Liver (tissue), 9 donors: ENCODE data around the gene JCAD. TPM values are rescaled to one million over a fixed set of nuclear protein-coding genes. Genes with fewer than 3 reads are reported as not detected.

Experiments
- DNase-seq: peaks from one replicate; pipeline ENCODE4 v3.0.0-alpha.2; 2017; ENCODE audit warnings: low spot score
- H3K27ac ChIP-seq, 2 donors: one replicate each; pipeline ENCODE4 v1.7.0; 2013; ENCODE audit warnings: inconsistent platforms in 2 of 2, low read length in 2 of 2, control low read depth in 1 of 2, low read depth in 1 of 2, mild to moderate bottlenecking in 1 of 2
- H3K27me3 ChIP-seq, 4 donors: one replicate each; pipeline versions ENCODE4 v1.6.1 to v1.7.0; 2013; ENCODE audit warnings: low read length in 3 of 4, inconsistent platforms in 1 of 4, mild to moderate bottlenecking in 1 of 4, moderate library complexity in 1 of 4; ENCODE audit not compliant: control insufficient read depth in 4 of 4, insufficient read depth in 4 of 4
- H3K36me3 ChIP-seq, 4 donors: one replicate each; pipeline versions ENCODE4 v1.6.1 to v1.7.0; 2013; ENCODE audit warnings: low read length in 3 of 4, mild to moderate bottlenecking in 3 of 4, low read depth in 1 of 4, moderate library complexity in 1 of 4; ENCODE audit not compliant: control insufficient read depth in 4 of 4, insufficient read depth in 3 of 4
- H3K4me1 ChIP-seq, 4 donors: one replicate each; pipeline versions ENCODE4 v1.6.1 to v1.7.0; 2013; ENCODE audit warnings: low read length in 3 of 4, mild to moderate bottlenecking in 3 of 4, moderate library complexity in 1 of 4; ENCODE audit not compliant: control insufficient read depth in 4 of 4, insufficient read depth in 4 of 4
- H3K4me3 ChIP-seq, 3 donors: one replicate each; pipeline versions ENCODE4 v1.6.1 to v1.7.0; 2013; ENCODE audit warnings: low read length in 3 of 3, control low read depth in 1 of 3, low read depth in 1 of 3, mild to moderate bottlenecking in 1 of 3
- H3K9ac ChIP-seq, 2 donors: one replicate each; pipeline ENCODE4 v1.7.0; 2013; ENCODE audit warnings: low read length in 2 of 2, mild to moderate bottlenecking in 2 of 2, moderate library complexity in 2 of 2, control low read depth in 1 of 2, low read depth in 1 of 2
- H3K9me3 ChIP-seq, 4 donors: one replicate each; pipeline versions ENCODE4 v1.6.1 to v1.7.0; 2013; ENCODE audit warnings: low read length in 3 of 4; ENCODE audit not compliant: control insufficient read depth in 4 of 4
- EGR1 ChIP-seq, 2 donors: IDR thresholded peaks; 2 replicates each; pipeline ENCODE4 v1.6.1; 2016 to 2018; ENCODE audit warnings: antibody characterized with exemption in 2 of 2, low read depth in 2 of 2
- FOXA1 ChIP-seq: IDR thresholded peaks from 2 replicates; pipeline ENCODE4 v1.6.1; 2016; ENCODE audit warnings: antibody characterized with exemption
- FOXA2 ChIP-seq: IDR thresholded peaks from 2 replicates; pipeline ENCODE4 v1.6.1; 2016; ENCODE audit warnings: antibody characterized with exemption
- GABPA ChIP-seq, 2 donors: IDR thresholded peaks in 1 of 2; conservative IDR thresholded peaks in 1 of 2; 2 replicates each; pipeline ENCODE4 v1.6.1; 2016; ENCODE audit warnings: antibody characterized with exemption in 2 of 2, mild to moderate bottlenecking in 1 of 2, moderate library complexity in 1 of 2
- HNF4A ChIP-seq, 2 donors: conservative IDR thresholded peaks; 2 replicates each; pipeline ENCODE4 v1.6.1; 2016; ENCODE audit warnings: antibody characterized with exemption in 2 of 2, mild to moderate bottlenecking in 2 of 2
- HNF4G ChIP-seq: IDR thresholded peaks from 2 replicates; pipeline ENCODE4 v1.6.1; 2016; ENCODE audit warnings: antibody characterized with exemption
- JUND ChIP-seq, 2 donors: IDR thresholded peaks; 2 replicates each; pipeline ENCODE4 v1.6.1; 2016; ENCODE audit warnings: antibody characterized with exemption in 2 of 2
- RXRA ChIP-seq, 2 donors: IDR thresholded peaks; 2 replicates each; pipeline ENCODE4 v1.6.1; 2017 to 2018; ENCODE audit warnings: antibody characterized with exemption in 2 of 2, mild to moderate bottlenecking in 1 of 2
- SP1 ChIP-seq: IDR thresholded peaks from 2 replicates; pipeline ENCODE4 v1.6.1; 2018; ENCODE audit warnings: antibody characterized with exemption, mild to moderate bottlenecking
- YY1 ChIP-seq: IDR thresholded peaks from 2 replicates; pipeline ENCODE4 v1.6.1; 2016; ENCODE audit warnings: antibody characterized with exemption, mild to moderate bottlenecking
- WGBS: extraction: QIAGEN DNeasy Blood & Tissue Kit; methylation state at CpG from one replicate; pipeline ENCODE4 v1.1.7; 2013; 5-methylcytosine and 5-hydroxymethylcytosine counted together
- polyA plus RNA-seq, 2 donors: library from polyadenylated mRNA; stranded (reverse) in 1 of 2; unstranded in 1 of 2; fragments of 200-250 nt in 1 of 2; fragments of >200 nt in 1 of 2; fragmentation: Nextera tagmentation in 1 of 2; extraction: Ambion mirVana in 1 of 2; gene quantifications; one replicate each; pipeline versions ENCODE4 v1.2.1 to v1.2.3, GENCODE V29; 2013 to 2015
- total RNA-seq, 2 donors: library from RNA; depleted of rRNA; stranded (reverse); fragments of >200 nt; gene quantifications; one replicate each; pipeline ENCODE4 v1.2.3, GENCODE V29; 2014
- TF ChIP-seq, protein P1 (sequence below): IDR thresholded peaks from 2 replicates; pipeline ENCODE4 v1.6.1; 2016; ENCODE audit warnings: antibody characterized with exemption, mild to moderate bottlenecking
- TF ChIP-seq, protein P2 (sequence below): fragments of 150-350 bp; IDR thresholded peaks from 2 replicates; pipeline ENCODE4 v1.5.1; 2017; ENCODE audit warnings: improper control_type of control experiment, low read depth, low read length; ENCODE audit not compliant: missing input control
- TF ChIP-seq, protein P3 (sequence below): IDR thresholded peaks from 2 replicates; pipeline ENCODE4 v1.6.1; 2016; ENCODE audit warnings: antibody characterized with exemption
- TF ChIP-seq, protein P4 (sequence below): IDR thresholded peaks from 2 replicates; pipeline ENCODE4 v1.6.1; 2016; ENCODE audit warnings: antibody characterized with exemption
- donor health status: healthy.
- donor health status: healthy.
- donor health status: healthy.
- donor health status: healthy.
- donor health status: healthy.

The JCAD gene
- total and polyA plus RNA-seq, 4 donors, result 0.77 to 3.2 (median 1.1) TPM

DNA sequence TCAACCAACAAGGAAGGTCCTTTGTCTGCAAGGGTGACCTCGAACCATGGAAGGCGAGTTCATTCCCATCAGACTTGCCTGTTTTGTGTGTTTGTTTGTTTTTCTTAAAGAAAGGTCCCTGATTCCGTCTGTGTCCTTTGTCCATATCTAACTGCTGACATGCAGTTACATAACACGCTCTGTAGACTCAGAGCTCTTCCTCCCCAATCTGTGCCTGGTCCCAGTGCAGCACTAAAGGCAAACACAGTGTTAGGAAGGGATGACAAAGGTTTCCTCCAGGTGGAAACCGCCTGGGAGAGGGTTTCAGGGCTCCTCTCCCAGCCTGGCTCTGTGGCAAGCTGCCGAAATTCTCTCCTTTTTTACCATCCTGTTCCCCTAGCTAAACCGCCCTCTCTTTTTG is 13.4 kb downstream of the JCAD start:
- TF ChIP-seq, protein P1, sequence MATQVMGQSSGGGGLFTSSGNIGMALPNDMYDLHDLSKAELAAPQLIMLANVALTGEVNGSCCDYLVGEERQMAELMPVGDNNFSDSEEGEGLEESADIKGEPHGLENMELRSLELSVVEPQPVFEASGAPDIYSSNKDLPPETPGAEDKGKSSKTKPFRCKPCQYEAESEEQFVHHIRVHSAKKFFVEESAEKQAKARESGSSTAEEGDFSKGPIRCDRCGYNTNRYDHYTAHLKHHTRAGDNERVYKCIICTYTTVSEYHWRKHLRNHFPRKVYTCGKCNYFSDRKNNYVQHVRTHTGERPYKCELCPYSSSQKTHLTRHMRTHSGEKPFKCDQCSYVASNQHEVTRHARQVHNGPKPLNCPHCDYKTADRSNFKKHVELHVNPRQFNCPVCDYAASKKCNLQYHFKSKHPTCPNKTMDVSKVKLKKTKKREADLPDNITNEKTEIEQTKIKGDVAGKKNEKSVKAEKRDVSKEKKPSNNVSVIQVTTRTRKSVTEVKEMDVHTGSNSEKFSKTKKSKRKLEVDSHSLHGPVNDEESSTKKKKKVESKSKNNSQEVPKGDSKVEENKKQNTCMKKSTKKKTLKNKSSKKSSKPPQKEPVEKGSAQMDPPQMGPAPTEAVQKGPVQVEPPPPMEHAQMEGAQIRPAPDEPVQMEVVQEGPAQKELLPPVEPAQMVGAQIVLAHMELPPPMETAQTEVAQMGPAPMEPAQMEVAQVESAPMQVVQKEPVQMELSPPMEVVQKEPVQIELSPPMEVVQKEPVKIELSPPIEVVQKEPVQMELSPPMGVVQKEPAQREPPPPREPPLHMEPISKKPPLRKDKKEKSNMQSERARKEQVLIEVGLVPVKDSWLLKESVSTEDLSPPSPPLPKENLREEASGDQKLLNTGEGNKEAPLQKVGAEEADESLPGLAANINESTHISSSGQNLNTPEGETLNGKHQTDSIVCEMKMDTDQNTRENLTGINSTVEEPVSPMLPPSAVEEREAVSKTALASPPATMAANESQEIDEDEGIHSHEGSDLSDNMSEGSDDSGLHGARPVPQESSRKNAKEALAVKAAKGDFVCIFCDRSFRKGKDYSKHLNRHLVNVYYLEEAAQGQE, result no peak
- TF ChIP-seq, protein P2, sequence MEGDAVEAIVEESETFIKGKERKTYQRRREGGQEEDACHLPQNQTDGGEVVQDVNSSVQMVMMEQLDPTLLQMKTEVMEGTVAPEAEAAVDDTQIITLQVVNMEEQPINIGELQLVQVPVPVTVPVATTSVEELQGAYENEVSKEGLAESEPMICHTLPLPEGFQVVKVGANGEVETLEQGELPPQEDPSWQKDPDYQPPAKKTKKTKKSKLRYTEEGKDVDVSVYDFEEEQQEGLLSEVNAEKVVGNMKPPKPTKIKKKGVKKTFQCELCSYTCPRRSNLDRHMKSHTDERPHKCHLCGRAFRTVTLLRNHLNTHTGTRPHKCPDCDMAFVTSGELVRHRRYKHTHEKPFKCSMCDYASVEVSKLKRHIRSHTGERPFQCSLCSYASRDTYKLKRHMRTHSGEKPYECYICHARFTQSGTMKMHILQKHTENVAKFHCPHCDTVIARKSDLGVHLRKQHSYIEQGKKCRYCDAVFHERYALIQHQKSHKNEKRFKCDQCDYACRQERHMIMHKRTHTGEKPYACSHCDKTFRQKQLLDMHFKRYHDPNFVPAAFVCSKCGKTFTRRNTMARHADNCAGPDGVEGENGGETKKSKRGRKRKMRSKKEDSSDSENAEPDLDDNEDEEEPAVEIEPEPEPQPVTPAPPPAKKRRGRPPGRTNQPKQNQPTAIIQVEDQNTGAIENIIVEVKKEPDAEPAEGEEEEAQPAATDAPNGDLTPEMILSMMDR, result no peak
- TF ChIP-seq GABPA (IDR thresholded peaks at IDR 0.05 in 1 of 2, conservative IDR thresholded peaks at IDR 0.05 in 1 of 2), result no peak
- no peak for TF ChIP-seq HNF4G
- TF ChIP-seq, protein P3, sequence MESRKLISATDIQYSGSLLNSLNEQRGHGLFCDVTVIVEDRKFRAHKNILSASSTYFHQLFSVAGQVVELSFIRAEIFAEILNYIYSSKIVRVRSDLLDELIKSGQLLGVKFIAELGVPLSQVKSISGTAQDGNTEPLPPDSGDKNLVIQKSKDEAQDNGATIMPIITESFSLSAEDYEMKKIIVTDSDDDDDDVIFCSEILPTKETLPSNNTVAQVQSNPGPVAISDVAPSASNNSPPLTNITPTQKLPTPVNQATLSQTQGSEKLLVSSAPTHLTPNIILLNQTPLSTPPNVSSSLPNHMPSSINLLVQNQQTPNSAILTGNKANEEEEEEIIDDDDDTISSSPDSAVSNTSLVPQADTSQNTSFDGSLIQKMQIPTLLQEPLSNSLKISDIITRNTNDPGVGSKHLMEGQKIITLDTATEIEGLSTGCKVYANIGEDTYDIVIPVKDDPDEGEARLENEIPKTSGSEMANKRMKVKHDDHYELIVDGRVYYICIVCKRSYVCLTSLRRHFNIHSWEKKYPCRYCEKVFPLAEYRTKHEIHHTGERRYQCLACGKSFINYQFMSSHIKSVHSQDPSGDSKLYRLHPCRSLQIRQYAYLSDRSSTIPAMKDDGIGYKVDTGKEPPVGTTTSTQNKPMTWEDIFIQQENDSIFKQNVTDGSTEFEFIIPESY, result no peak
- TF ChIP-seq FOXA2, result no peak
- TF ChIP-seq EGR1 (IDR thresholded peaks at IDR 0.05; ENCODE audit: low read depth in 2 of 2), result no peak
- TF ChIP-seq FOXA1, result no peak
- TF ChIP-seq, protein P4, sequence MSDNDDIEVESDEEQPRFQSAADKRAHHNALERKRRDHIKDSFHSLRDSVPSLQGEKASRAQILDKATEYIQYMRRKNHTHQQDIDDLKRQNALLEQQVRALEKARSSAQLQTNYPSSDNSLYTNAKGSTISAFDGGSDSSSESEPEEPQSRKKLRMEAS, result no peak
- TF ChIP-seq JUND (IDR thresholded peaks at IDR 0.05), result no peak
- no peak for TF ChIP-seq YY1
- TF ChIP-seq SP1, result no peak
- TF ChIP-seq RXRA (IDR thresholded peaks at IDR 0.05), result no peak
- no peak for TF ChIP-seq HNF4A (conservative IDR thresholded peaks at IDR 0.05)
- peaks cover 0 to 2% (median 0%) of the 10 kb centered on the region in 4 donors for H3K27me3 ChIP-seq
- H3K4me3 ChIP-seq, result no peak overlapping the region
- no peaks in the 10 kb centered on the region for H3K4me1 ChIP-seq
- no peaks in the 10 kb centered on the region for H3K36me3 ChIP-seq
- no peak overlapping the region for H3K9ac ChIP-seq
- DNase-seq, result no peak
- H3K9me3 ChIP-seq, result no peaks in the 10 kb centered on the region
- no peak overlapping the region for H3K27ac ChIP-seq
- 74% methylated on average over 7 of the region's 7 CpGs for WGBS

DNA sequence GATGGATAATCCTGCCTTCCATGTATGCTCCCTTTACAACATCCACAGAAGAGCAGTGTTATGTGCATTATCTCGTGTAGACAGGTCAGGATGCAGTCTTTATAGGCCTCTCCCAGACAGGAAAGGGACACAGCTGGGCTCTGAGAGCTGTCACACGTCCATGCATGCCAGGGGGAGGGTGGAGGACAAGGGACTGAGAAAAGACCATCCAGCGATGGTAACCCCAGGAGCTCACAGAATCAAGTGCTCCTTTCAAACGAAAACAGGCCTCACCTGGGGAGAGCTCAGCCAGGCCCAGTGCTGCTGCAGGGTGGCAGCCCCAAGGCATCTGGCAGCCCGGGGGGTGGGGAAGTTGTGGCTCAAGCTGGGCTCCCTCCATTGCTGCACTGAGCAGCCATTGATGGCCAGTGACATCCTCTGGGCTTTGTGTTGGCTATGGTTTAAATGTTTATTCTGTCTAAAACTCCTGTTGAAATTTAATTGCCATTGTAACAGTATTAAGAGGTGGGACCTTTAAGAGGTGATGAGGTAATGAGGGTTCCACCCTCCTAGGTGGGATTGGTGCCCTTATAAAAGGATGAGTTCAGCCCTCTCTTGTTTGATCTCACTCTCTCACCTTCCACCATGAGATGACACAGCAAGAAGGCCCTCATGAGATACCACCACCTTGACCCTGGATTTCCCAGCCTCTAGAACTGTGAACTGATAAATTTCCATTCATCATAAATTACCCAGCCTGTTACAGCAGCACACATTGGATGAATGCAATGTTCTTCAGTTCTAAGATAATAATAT is 15.7 kb downstream of the JCAD start:
- H3K27ac ChIP-seq, result no peak overlapping the region
- H3K27me3 ChIP-seq, result peaks cover 0 to 2% (median 0%) of the 10 kb centered on the region in 4 donors
- H3K4me1 ChIP-seq, result no peaks in the 10 kb centered on the region
- no peak for DNase-seq
- H3K9me3 ChIP-seq, result no peaks in the 10 kb centered on the region
- TF ChIP-seq SP1, result no peak
- TF ChIP-seq, protein P4, result no peak
- H3K9ac ChIP-seq, result no peak overlapping the region
- H3K36me3 ChIP-seq, result no peaks in the 10 kb centered on the region
- WGBS, result 74% methylated on average over 5 of the region's 5 CpGs
- H3K4me3 ChIP-seq, result no peak overlapping the region
